Activated T-helper 1 cell treated with anti-CD3 and anti-CD28 coated beads, Interleukin-12 subunit alpha, Interleukin-12 subunit beta, Interleukin-2, Interleukin-4 antibody, amounts not matched to agents 30 ng/mL and 10 ng/mL and 1 ng/mL, durations not matched to agents 14 hours and 24 hours and 36 hours (primary cell): ENCODE data around the gene PDSS2. TPM values are rescaled to one million over a fixed set of nuclear protein-coding genes. Genes with fewer than 3 reads are reported as not detected.
A peak's percentile ranks its signal among the peaks of the same experiment; 100 is the strongest.

Experiments used
- DNase-seq: peaks from one replicate; pipeline ENCODE4 v3.0.0; 2021; ENCODE audit warnings: low spot score
- H3K27ac Mint-ChIP-seq: one replicate; pipeline ENCODE4 v1.8.0; 2021; ENCODE audit warnings: mild to moderate bottlenecking, mixed read lengths
- H3K27me3 Mint-ChIP-seq: one replicate; pipeline ENCODE4 v1.8.0; 2022; ENCODE audit warnings: mild to moderate bottlenecking, moderate library complexity, mixed read lengths; ENCODE audit not compliant: insufficient read depth
- H3K36me3 Mint-ChIP-seq: one replicate; pipeline ENCODE4 v1.8.0; 2021; ENCODE audit warnings: low read depth, mixed read lengths
- H3K4me1 Mint-ChIP-seq: one replicate; pipeline ENCODE4 v1.8.0; 2021; ENCODE audit warnings: low read depth, mixed read lengths
- H3K4me3 Mint-ChIP-seq: one replicate; pipeline ENCODE4 v1.8.0; 2021; ENCODE audit warnings: mild to moderate bottlenecking, moderate library complexity, mixed read lengths
- H3K9me3 Mint-ChIP-seq: one replicate; pipeline ENCODE4 v1.8.0; 2021; ENCODE audit warnings: mixed read lengths
- intact Hi-C: fragments of 100-400 bp; cut with micrococcal nuclease; formaldehyde crosslinking; loops from one replicate; pipeline ENCODE4 v1.15.1; 2024
- total RNA-seq: library from RNA; stranded (reverse); gene quantifications from 2 replicates; pipeline ENCODE4 v1.2.3, GENCODE V29; 2022

The PDSS2 gene
- total RNA-seq, 1 donor from 2014 or later, result 11.8 TPM

DNA sequence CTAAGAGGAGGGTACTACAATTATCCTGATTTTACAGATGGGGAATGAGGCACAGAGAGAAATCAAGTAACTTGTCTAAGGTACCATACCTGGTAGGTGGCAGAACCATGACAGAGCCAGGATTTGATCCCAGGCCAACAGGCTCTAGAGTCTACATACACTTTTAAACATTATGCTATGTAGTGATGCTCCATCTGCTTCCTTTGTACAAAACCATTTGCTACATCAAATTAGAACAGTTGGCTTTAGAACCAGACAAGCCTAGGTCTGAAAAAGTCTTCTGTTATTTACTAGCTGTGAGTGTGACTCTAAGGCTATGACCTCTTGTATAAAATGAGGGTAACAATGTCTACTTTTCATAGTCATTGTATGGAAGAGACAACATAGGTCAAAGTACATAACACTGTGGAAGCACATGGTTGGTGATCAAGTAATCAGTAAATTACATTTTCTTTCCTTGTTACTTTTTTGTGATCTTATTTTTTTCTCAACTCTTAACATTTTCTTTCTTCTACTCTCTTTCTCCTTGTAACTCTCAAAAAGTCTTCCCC, 122.1 kb downstream of the PDSS2 start:
- H3K4me3 Mint-ChIP-seq, result no peak overlapping the region
- no peaks in the 10 kb centered on the region for H3K9me3 Mint-ChIP-seq
- DNase-seq, result no peak
- no peaks in the 10 kb centered on the region for H3K27me3 Mint-ChIP-seq
- H3K27ac Mint-ChIP-seq, result no peak overlapping the region
- H3K4me1 Mint-ChIP-seq, result no peaks in the 10 kb centered on the region
- intact Hi-C loops, result no loop called here
- H3K36me3 Mint-ChIP-seq, result peaks cover 8% of the 10 kb centered on the region

- Mint-ChIP-seq H3K4me3 (no peak overlapping the region), H3K9me3 (no peaks in the 10 kb centered on the region), H3K27ac (no peak overlapping the region), H3K4me1 (peaks cover 15% of the 10 kb centered on the region), H3K27me3 (no peaks in the 10 kb centered on the region), H3K36me3 (peaks cover 8% of the 10 kb centered on the region)
- no peak for DNase-seq
- intact Hi-C loops, result no loop called here
Measured at GRCh38 chr6:107334026-107334425, 125.3 kb downstream of the PDSS2 start.

GRCh38 chr6:107333491-107333890, 125.9 kb downstream of the PDSS2 start:
- no peaks in the 10 kb centered on the region for H3K9me3 Mint-ChIP-seq
- peaks cover 15% of the 10 kb centered on the region for H3K4me1 Mint-ChIP-seq
- intact Hi-C loops, result no loop called here
- H3K36me3 Mint-ChIP-seq, result peaks cover 9% of the 10 kb centered on the region
- DNase-seq, result no peak
- H3K4me3 Mint-ChIP-seq, result no peak overlapping the region
- no peaks in the 10 kb centered on the region for H3K27me3 Mint-ChIP-seq
- H3K27ac Mint-ChIP-seq, result no peak overlapping the region

DNA sequence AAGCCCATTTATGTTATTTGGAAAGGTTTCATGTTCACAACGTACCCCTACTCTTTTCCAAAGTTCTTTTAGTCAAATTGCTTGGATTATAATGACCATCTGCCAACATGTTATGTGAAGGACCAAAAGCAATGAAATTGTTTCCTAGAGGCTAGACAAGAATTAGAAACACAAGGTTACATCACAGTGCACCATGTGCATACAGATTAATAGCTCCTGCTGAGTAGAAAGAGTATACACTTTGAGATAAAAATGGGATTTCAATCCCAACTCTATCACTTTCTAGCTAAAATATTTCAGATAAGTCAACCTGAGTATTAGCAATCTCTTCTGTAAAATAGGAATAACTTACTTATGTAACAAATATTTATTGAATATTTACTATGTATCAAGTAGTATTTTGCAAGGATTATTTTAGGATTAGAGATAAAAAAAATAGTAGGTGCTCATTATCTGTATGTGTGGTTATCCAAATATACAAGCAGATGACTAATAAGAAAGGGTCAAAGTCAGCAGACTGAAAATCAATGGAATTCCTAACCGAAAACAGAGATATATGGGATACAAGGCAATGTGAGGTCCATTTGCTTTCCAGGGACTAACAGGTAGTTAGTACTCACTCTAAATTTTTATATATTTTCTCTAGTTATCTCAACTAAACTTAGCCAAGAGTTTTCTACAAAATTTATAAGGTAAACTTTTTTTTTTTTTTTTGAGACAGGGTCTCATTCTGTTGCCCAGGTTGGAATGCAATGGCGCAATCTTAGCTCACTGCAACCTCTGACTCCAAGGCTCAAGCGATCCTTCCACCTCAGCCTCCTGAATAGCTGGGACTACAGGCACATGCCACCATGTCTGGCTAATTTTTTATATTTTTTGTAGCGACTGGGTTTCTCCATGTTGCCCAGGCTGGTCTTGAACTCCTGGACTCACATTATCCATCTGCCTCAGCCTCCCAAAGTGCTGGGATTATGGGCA, 127.7 kb downstream of the PDSS2 start:
- no peaks in the 10 kb centered on the region for H3K9me3 Mint-ChIP-seq
- no peak overlapping the region for H3K27ac Mint-ChIP-seq
- no peak for DNase-seq
- intact Hi-C loops, result loop anchor here (2.0 kb wide), 1 partner anchor 127 kb away; the partner anchor contains the start of gene PDSS2
- peaks cover 9% of the 10 kb centered on the region for H3K36me3 Mint-ChIP-seq
- H3K4me3 Mint-ChIP-seq, result no peak overlapping the region
- H3K4me1 Mint-ChIP-seq, result peaks cover 15% of the 10 kb centered on the region
- H3K27me3 Mint-ChIP-seq, result no peaks in the 10 kb centered on the region

GRCh38 chr6:107330168-107330567, 129.2 kb downstream of the PDSS2 start:
- Mint-ChIP-seq H3K9me3 (no peaks in the 10 kb centered on the region), H3K4me3 (peak overlapping the region; percentile 3), H3K4me1 (peaks cover 15% of the 10 kb centered on the region), H3K27ac (no peak overlapping the region), H3K27me3 (no peaks in the 10 kb centered on the region), H3K36me3 (peaks cover 9% of the 10 kb centered on the region)
- intact Hi-C loops, result loop anchor here (2.0 kb wide), 1 partner anchor 129 kb away; the partner anchor contains the start of gene PDSS2
- no peak for DNase-seq

- intact Hi-C loops, result no loop called here
- peaks cover 15% of the 10 kb centered on the region for H3K4me1 Mint-ChIP-seq
- DNase-seq, result no peak
- H3K27me3 Mint-ChIP-seq, result no peaks in the 10 kb centered on the region
- H3K9me3 Mint-ChIP-seq, result no peaks in the 10 kb centered on the region
- H3K27ac Mint-ChIP-seq, result no peak overlapping the region
- no peak overlapping the region for H3K4me3 Mint-ChIP-seq
- peaks cover 7% of the 10 kb centered on the region for H3K36me3 Mint-ChIP-seq
Measured at GRCh38 chr6:107329063-107329860, 130.1 kb downstream of the PDSS2 start.

GRCh38 chr6:107328081-107328480, 131.3 kb downstream of the PDSS2 start:
- Mint-ChIP-seq H3K4me3 (no peak overlapping the region), H3K4me1 (peaks cover 20% of the 10 kb centered on the region), H3K36me3 (peaks cover 2% of the 10 kb centered on the region), H3K27ac (no peak overlapping the region), H3K27me3 (no peaks in the 10 kb centered on the region), H3K9me3 (no peaks in the 10 kb centered on the region)
- no peak for DNase-seq
- intact Hi-C loops, result no loop called here

- Mint-ChIP-seq H3K4me3 (no peak overlapping the region), H3K27me3 (no peaks in the 10 kb centered on the region), H3K36me3 (no peaks in the 10 kb centered on the region), H3K27ac (no peak overlapping the region), H3K4me1 (peaks cover 17% of the 10 kb centered on the region), H3K9me3 (no peaks in the 10 kb centered on the region)
- DNase-seq, result no peak
- intact Hi-C loops, result no loop called here
Measured at GRCh38 chr6:107323133-107323785, 136.1 kb downstream of the PDSS2 start.

DNA sequence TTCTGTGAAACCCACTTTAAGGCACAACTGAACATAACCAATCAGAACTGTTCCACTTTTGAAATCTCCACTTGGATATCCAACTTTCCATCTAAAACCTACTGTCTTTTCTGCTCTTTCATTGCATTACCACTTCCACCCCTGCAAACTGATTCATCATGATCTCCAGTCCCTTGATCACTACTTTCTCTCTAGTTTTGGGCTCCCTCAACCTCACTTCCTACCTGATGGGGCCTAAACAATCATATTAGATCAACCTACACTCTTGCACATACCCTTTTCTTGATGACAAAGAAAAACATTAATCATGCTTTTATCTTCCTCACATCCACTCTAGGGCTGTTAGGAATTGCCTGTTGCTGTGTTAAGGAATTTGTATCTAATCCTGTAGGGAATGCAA, 137.6 kb downstream of the PDSS2 start:
- H3K4me1 Mint-ChIP-seq, result peaks cover 17% of the 10 kb centered on the region
- intact Hi-C loops, result no loop called here
- peak overlapping the region; percentile 62 for H3K27ac Mint-ChIP-seq
- H3K27me3 Mint-ChIP-seq, result no peaks in the 10 kb centered on the region
- DNase-seq, result no peak
- H3K4me3 Mint-ChIP-seq, result no peak overlapping the region
- H3K36me3 Mint-ChIP-seq, result no peaks in the 10 kb centered on the region
- no peaks in the 10 kb centered on the region for H3K9me3 Mint-ChIP-seq

DNA sequence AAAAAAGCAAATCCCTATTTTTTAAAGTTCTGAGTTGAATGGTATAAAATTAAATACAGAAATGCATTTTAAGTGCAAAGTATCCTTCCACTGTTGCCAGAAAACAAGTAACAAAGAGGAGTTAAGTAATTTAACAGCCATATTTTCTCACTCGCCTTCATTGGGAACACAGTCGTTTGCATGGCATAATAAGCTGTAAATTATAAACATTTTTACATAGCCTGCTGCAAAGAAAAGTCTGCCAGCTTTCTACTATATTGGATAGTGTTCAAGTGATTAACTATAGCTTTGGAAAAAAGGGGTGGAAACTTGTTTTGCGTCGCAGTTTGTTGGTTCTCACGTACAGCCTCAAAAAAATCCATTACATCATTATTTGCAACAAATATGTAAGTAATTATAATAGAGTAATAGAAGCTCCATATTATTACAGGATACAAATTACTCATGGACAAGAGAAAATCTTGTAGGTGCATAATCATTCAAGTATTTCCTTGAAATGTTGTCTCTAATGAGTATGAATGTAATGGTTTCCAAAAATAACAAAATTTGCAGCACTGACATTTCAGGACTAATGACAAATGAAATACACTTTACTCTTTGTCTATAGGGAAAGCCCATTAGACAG, 139.3 kb downstream of the PDSS2 start:
- H3K27me3 Mint-ChIP-seq, result no peaks in the 10 kb centered on the region
- intact Hi-C loops, result loop anchor here (2.0 to 10.0 kb wide), 4 partner anchors 139 to 732 kb away; partner anchors contain the start of gene PDSS2

DNA sequence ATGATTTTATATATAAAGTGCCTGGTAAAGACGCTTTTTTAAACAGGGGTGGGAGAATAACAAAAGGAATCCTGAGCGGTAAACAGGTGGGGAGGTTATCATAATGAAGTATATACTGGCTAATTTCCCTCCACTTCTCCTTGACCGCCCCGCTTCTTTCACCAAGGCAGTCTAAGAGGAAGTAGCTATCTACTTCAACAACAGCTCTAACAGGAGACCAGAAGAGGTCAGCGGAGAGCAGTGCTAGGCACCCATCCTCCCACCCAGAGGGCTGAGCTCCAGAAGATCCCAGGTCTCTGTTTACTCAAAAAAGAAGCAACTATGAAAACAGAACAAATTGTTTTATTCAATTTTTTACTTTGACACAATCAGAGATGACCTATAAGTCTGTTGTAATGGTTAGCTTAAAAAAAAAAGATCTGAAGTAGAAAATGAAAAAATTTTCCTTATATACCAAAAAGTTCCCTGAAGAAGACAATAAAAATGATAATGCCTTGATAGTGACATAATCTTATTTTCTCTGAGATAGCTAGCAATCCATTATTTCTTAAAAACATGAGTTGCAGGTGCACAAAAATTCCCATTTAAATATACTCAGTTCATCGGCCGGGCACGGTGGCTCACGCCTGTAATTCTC, 141.1 kb downstream of the PDSS2 start:
- H3K27me3 Mint-ChIP-seq, result no peaks in the 10 kb centered on the region
- no peak for DNase-seq
- H3K4me1 Mint-ChIP-seq, result peaks cover 14% of the 10 kb centered on the region
- intact Hi-C loops, result loop anchor here (2.0 to 10.0 kb wide), 4 partner anchors 141 to 734 kb away; partner anchors contain the start of gene PDSS2
- H3K27ac Mint-ChIP-seq, result no peak overlapping the region
- H3K36me3 Mint-ChIP-seq, result no peaks in the 10 kb centered on the region
- no peaks in the 10 kb centered on the region for H3K9me3 Mint-ChIP-seq
- H3K4me3 Mint-ChIP-seq, result no peak overlapping the region

More for the DNA sequence above, 139.3 kb downstream of the PDSS2 start:
- peaks cover 17% of the 10 kb centered on the region for H3K4me1 Mint-ChIP-seq
- H3K36me3 Mint-ChIP-seq, result no peaks in the 10 kb centered on the region
- H3K4me3 Mint-ChIP-seq, result no peak overlapping the region
- no peak overlapping the region for H3K27ac Mint-ChIP-seq
- no peak for DNase-seq
- no peaks in the 10 kb centered on the region for H3K9me3 Mint-ChIP-seq
